HG02623 (cell line): Measurements from ENCODE around the gene FERMT1.
A peak's percentile ranks its signal among the peaks of the same experiment; 100 is the strongest.
"Not testable (repeated sequence)": the region's sequence is repeated elsewhere in the genome, so short reads cannot be mapped to it uniquely, and the experiment has no call there.

Source experiments
- ATAC-seq: cut with Tn5 transposase; IDR thresholded peaks from one replicate; pipeline ENCODE4 v1.9.1; 2021; ENCODE audit warnings: moderate library complexity; ENCODE audit not compliant: unreplicated experiment

FERMT1 gene

DNA sequence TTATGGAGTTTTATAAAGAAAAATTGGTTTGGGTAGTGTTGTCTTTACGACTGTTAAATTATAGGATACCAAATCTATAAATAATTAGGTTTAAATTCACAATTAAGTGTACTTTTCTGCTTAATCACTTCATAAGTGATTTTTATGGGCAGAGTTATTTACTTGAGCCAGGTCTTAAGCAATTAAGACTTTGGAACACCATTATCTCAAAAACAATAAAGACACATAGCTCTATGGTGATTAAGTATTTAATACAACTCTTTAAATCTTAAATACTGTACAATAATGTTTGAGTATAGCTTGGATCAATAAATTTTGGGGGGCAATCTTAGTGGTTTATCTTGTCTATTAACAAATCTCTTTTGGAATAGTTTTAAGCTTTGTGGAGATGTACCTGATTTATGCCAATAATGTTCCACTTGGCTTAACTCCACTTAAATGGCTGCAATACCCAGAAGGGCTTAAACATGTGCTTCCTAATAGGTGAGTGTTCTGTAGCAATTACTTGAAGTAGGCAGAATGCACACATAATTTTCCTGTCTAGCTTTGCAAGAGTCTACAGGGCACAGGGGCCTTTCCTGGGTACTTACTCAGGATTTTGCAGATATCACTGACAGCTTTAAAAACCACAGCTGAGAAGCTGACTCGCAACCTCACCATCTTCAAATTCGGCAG lies 7.5 kb downstream of the FERMT1 start:
- ATAC-seq, result no peak

DNA sequence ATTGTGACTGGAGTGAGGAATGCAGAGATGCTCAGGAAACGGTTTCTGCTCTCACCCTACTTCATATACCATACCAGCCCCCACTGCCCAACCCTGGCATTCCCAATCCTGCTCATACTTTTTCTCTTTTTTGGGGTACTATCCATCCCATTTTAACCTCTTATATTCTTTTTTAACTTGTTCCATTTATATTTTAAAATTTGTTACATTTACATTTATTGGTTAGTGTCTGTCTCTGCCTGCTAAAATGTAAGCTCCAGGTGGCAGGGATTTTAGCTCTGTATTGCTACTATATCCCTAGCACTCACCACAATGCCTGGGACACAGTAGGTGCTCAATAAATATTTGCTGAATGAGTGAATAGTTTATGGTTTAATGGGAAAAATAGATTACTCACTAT lies 8.1 kb downstream of the FERMT1 start:
- ATAC-seq, result no peak

DNA sequence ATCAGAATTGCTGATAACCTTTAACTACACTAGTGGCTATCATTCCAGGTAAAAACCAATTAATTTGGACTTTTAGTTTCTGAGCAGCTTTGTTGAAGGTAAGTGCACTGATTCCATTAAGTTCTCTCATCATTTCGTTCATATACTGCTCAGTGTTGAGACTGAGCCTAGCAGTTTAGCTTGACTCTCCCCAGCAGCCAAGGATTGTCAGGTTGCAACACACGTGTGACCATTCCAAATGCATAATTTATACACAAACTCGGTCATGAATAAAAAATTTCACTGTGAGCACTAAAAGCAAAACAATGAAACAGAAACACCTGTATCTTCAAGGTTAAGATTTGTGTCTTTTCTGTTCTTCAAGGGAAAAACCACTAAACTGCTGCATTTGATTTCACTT lies 8.9 kb downstream of the FERMT1 start:
- ATAC-seq, result no peak

DNA sequence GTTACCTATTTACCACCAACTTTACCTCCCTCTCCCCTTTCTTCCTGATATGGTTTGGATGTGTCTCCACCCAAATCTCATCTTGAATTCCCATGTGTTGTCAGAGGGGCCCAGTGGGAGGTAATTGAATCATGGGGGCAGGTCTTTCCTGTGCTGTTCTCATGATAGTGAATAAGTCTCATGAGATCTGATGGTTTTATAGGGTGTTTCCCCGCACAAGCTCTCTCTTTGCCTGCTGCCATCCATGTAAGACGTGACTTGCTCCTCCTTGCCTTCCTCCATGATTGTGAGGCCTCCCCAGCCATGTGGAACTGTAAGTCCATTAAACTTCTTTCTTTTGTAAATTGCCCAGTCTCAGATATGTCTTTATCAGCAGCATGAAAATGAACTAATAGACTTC lies 9.9 kb downstream of the FERMT1 start:
- ATAC-seq, result not testable (repeated sequence)

DNA sequence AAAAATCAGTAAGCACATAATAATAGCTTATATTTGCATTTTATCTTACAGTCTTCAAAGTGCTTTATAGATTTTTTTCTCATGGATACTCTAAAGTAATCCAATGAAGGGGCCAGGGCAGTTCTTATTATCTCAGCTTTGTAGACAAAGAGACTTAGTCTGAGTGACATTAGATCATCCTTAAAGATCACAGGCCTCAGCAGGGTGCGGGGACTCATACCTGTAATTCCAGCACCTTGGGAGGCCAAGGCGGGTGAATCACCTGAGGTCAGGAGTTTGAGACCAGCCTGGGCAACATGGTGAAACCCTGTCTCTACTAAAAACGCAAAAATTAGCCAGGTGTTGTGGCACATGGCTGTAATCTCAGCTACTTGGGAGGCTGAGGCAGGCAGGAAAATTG lies 14.5 kb downstream of the FERMT1 start:
- ATAC-seq, result no peak

DNA sequence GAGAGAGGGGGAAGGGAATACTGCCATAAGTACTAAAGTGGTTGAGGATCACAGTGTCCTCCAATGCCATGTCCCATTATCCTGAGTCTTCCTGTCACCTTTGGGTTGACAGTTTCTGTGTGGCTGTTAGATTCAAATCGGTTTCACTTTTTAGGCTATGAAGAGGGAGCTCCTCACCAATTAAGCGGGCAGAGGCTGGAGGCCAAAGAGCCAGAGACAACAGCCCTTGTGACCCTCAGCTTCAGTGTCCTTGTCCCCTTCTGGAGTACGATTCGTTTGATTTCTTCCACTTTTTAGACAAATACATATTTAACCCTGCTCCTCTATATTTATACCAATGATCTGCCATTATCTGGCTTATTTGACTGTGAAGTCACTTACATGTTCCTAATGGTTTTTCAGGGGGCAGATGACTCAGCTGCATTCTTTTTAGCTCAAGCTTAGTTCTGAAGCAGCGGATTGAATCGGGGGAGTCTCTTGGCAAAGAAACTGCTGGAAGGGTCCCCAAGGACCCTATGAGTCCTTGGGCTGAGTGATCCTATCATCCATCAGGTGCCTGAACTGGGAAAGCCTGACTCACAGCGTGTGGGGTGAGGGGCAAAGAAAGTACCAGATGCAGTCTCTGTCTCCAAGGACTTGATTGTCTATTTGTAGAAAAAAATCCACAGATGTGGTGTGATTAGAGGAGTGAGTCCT lies 18.2 kb downstream of the FERMT1 start:
- ATAC-seq, result no peak

DNA sequence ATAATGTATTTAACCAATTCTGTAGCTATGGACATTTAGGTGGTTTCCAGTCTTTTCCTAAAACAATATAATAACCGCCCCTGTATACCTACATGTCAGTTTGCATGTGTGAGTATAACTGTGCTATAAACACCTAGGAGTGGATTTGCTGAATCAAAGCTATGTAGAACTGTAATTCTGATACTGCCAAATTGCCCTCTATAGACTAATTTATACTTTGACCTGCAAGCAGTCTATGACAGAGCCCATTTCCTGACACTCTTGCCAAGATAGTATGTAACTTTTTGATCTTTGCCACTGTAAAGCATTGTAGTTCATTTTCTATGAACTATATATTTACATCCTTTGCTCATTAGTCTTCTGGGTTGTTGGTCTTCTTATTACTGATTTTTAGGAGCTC lies 19.5 kb downstream of the FERMT1 start:
- ATAC-seq, result no peak

DNA sequence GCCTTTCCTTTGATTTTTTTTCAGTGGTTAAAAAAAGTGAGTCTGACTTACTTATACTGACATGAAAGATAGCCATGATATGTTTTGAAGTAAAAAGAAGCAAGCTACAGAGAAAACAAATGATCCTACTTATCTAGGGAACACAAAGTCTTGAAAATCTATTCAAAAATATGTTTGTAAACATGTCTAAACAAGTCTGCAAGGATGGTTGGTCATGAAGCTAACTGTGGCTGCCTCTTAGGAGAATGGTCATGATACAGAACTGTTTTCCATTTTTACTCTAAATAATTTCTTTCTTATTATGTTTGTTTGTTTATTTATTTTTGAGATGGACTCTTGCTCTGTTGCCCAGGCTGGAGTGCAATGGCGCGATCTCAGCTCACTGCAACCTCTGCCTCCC lies 21.5 kb downstream of the FERMT1 start:
- no peak for ATAC-seq

DNA sequence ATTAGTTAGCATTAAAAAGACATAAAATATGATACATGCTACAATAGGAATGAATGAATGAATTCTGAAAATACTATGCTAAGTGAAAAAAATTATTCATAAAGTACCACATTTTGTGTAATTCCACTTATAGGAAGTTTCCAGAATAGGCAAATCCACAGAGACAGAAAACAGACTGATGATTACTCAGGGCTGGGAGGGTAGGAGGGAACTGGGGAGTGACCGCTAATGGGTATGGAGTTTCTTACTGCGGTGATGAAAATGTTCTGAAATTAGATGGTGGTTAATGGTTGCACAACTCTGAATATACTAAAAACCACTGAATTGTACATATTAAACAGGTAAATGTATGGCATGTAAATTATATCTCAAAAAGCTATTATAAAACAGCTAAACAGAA lies 22.6 kb downstream of the FERMT1 start:
- no peak for ATAC-seq

DNA sequence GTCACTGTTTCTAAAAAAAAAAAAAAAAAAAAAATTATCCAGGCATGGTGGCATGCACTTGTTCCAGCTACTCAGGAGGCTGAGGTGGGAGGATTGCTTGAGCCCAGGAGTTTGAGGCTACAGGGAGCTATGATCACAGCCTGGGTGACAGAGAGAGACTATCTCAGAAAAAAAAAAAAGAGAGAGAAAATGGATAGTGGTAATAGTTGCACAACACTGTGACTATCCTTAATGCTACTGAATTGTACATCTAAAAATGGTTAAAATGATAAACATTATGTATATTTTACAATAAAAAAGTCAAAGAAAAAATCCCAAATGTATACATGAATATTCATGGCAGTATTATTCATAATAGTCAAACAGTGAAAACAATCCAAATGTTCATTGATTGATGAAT lies 23.0 kb downstream of the FERMT1 start:
- no peak for ATAC-seq

DNA sequence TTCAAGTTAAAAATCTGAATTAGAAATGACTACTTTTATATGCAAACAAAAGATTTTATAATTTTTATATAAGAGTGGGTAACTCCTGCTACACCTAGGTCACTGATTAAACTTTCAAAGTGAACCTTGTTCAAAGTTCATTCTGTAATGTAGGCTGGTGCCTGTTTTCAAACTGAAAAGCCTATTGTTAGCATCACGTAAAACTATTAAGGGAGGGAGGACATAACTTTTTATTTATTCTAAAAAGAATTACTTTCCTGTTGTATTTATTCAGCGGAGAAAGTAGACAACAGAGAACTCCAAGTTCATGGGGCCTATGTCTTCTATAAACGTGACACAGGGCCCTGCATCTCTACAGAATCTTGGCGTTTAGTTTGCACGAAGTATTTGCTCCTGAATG lies 27.4 kb downstream of the FERMT1 start:
- no peak for ATAC-seq

DNA sequence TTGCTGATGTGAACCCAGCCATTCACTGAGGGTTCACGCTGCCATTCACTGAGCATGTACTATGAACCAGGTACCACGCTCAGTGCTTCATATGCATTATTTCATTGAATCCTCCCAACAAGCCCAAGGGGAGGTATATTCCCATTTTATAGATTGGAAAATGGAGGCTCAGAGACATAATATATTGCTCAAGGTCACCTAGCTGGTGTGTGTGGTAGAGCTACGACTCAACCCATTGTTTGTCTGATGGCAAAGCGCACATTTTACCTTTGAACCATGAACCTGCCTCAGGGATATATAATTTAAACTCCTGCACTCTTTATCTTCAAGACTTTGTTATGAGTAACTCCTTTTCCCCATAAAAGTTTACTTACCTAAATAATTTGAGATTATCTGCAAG lies 28.3 kb downstream of the FERMT1 start:
- ATAC-seq, result no peak

DNA sequence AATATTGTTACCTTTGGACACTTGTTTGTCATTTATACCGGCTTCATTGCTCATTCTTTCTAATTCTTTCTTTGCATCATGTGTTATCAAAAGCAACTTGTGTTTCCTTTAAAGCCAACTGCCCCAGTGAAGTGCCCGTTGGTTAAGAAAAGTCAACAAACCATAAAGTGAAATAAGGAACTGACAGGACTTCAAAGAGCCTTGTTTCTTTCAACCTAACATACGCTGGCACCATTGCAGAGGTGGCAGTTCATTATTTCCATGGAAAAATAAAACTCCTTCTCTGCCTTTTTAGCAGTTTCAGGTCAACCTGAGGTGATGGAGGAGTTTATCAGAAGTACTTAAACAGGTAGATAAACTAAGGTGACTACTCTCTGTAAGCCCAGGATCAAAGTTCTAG lies 28.8 kb downstream of the FERMT1 start:
- ATAC-seq, result no peak

DNA sequence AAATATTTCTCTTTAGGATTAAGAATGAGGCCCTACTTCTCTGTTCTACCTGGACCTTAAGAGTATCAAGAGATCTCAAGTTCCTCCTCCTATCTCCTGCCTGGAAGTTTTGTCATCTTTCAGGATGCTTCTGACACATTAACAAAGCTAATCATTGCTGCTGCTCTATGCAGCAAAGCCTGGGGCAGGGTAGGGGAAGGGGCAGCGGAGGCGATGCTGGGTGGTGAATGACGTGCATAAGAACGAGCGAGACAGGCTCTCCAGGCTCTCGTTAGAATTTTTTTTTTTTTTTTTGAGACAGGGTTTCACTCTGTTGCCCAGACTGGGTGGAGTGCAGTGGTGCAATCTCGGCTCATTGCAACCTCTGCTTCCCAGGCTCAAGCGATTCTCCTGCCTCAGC lies 31.2 kb downstream of the FERMT1 start:
- no peak for ATAC-seq

DNA sequence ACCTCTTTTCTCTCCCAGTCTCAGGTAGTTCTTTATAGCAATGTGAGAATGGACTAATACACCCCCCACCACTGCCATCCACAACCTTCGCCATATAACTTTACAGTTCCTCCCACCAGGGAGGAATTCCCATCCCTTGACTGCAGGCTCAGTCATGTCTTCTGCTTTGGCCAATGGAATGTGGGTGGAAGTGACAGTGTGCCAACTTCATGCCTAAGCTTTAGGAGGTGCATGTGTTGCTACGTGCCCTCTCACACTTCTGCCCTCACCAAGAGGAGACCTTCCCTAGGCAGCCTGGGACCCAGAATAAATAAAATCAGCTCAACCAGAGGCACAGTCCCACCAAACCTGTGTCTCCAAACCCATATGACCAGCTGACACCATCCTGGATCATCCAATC lies 36.0 kb downstream of the FERMT1 start:
- ATAC-seq, result no peak

DNA sequence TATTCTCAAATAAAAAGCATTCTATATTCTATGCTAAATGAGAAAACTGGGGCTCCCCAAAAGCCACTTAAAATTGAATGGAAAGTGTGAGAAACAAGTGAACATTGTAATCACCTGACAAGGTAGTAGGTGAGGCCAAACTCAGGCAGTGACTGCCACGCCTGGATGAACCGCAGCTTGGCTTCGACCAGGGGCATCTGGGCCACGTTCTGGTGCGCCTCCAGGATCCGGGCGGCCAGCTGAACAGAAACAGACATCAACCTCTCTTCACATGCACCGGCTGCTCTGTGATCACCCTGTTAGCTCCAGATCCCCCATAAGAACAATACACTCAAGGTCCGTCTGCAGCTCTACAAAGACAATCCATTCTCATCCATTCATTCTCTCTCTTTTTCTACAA lies 38.9 kb downstream of the FERMT1 start:
- no peak for ATAC-seq

DNA sequence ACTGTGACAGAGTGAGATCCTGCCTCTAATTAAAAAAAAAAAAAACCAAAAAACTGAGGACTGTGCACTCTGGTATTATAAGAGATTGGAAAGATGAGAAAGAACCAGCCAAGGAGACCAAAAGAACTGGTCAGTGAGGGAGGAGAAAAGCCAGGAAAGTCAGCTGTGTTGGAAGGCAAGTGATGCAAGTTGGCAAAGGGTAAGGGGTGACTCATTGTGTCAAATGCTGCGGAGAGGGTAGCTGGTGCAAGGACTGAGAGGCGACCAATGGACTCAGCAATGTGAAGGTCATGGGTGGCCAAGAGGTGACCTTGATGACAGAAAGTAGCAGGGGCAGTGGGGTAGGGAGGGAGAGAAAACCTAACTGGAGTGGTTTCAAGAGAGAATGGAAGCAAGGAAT lies 41.6 kb downstream of the FERMT1 start:
- ATAC-seq, result no peak

DNA sequence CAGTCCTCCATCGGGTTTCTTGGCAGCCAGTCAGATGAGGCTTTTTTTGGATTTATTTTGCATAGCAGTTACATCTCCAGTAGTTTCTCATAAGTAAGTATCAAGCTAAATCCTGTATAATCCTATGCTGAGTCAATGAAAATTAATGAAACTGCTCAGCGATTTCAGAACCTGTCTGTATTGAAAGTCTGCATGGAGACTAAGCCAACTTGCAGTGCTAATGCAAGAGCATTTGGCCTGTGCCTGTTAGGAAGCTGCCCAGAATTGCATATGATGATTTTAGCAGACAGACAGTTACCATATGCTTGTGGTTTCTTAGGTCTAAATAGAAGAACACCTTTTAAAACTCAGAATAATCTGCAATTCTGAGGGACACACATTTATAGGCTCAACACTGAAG lies 43.8 kb downstream of the FERMT1 start:
- ATAC-seq, result no peak

DNA sequence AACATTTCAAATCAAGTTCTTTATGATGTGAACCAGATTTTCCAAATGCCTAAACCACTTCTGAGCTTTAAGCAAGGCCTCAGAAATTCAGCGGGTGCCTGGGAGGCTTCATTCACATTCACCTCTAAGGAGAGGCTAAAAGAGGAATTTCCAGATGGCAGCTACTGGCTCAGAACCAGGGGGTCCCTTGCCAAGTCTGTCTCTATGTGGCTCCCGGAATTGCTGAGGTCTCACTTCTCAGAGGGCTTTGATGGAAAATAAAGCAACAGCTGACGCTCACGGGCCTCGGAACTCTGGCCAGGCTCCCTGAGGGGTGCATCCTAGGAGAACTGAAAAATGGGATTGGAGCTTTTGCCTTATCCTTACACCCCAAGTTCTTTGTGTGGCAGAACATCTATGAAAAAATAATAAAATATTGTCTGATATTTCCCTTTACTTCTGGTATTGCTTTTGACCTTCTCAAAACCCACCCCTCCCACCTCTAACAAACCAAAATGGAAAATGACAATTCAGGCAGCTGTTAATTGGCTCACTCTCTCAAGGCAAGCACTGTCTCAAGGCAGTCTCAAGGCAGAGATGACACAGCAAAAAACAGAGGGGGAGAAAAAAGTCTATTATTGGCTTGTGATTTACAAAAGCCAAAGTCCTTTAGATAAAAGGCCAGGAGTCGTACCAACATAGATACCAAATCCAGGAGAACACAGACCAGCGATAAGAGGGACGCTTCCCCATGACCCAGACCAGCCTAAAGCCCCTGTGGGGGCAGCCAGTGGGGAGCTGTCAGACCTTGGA lies 47.2 kb downstream of the FERMT1 start:
- ATAC-seq, result no peak

DNA sequence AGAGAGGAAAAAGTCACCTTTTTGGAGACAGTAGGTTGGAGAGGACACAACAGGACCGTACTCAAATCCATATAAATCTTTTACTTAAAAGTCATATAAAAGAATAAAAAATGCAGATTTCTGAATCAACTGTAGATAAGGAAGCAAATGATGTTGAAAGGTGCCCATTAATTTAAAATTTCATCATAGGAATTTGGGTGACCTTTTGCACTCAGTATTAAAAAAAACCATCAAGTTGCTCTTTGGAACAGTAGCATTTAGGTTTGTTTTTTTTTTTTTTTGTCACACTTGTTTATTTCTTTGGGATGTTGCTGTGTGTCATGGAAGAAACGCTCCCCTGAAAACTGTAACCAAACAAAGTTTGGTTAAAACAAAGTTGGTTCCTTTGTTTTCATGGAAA lies 48.0 kb downstream of the FERMT1 start:
- no peak for ATAC-seq

DNA sequence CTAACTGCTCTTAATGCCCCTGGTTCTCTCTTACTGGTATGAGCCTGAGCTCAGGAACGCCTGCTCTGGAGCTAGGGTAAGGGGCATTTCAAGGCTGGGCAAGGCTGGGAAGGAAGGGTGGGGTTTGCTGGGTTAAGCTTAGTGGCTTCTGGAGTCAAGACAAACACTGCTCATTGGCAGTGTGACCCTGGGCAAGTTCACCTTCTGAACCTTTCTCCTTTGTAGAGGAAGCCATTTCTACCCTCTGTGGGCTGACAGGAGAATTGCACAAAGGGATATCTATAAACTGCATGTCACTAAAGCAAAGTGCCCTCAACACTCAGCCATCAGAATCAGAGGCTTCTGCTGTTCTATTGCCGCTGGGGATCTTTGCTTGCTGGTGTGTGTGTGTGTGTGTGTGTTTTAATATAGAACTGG lies 48.7 kb downstream of the FERMT1 start:
- peak; percentile 66 for ATAC-seq
